Activated CD4-positive, CD25-positive, alpha-beta regulatory T cell treated with anti-CD3 and anti-CD28 coated beads, Interleukin-2, amount 50 U/mL, for 16 hours (primary cell): ENCODE measurements around the gene UROS.

Experiments used
- DNase-seq: peaks from one replicate; pipeline ENCODE4 v3.0.0-alpha.2; 2020; ENCODE audit warnings: low read depth, low spot score

UROS gene

DNA sequence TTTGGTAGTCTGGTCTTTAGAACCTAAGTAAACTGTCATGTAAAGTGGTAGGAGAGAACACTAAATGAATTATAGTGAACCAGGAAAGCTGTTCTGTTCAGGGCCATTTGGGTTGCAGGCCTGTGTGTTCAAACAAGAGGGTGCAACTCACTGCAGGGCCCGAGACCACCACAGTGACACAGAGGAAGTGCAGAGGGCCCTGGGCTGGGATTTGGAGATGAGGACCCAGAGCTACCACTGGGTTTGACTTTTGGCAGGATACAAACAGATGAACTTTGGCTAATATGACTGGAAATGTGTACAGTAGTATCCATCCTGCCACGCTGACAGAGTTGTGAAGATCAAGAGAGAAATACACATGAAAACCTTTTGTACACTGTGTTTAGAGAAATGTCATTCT, 57.2 kb downstream of the UROS start:
- DNase-seq, result no peak

DNA sequence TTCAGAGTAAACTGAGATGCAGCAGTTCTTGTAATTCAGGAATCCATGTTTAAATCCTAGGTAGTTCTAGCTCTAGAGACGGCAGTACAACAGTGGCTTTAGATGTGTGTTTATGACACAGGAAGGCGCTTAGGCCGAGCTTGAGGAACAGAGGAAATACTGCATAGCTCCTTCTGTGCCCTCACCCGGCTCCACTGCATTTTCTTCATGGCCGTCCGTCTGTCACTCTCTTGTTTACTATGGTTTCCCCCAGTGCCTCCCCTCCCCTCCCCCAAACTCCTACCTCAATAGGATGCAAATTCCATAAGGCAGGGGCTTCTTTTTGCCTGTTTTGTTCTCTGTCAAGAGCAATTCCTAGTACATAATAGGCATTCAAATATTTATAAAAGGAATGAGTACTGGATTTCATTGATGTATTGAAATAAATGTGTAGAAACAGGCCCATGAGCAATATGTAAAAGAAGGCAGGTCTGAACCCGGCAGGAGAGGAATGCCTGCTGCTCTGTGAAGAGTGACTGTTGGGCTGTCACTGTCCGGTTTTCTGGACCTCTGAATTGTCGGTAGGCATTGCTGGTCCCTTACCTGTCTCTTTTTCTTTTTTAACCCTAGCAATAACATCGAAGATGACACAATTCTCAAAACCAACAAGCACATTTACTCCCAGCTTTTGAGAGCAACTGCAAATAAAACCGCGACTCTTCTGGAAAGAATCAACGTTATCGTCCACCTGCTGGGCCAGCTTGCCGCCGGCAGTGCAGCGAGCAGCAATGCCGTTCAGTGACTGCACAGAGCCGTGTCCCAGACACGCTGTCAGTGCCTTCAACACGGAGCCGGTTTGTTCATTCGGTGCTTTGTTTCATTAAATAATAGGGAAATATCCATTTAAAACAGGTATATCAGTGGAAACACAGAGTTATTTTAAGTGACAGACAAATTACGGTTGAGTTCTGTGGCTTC, 60.1 kb downstream of the UROS start:
- no peak for DNase-seq

DNA sequence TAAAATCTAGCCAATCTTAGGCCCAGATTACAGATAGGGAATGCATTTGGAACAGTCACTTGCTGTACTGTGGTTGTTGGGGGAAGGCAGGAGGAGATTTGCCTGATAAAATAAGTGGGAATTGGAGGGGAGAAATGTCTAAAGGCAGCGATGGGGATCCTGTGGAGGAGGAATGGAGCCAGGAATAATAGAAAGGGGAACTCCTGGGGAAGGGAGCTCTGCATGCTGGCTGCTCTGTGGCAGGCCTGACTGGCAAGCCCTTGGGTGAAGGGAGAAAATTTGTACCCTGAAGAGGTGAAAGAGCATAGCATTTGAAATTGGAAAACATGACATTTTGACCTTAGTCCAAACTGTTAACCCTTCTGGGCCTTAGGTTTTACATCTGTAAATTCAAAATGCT, 61.1 kb downstream of the UROS start:
- DNase-seq, result no peak

DNA sequence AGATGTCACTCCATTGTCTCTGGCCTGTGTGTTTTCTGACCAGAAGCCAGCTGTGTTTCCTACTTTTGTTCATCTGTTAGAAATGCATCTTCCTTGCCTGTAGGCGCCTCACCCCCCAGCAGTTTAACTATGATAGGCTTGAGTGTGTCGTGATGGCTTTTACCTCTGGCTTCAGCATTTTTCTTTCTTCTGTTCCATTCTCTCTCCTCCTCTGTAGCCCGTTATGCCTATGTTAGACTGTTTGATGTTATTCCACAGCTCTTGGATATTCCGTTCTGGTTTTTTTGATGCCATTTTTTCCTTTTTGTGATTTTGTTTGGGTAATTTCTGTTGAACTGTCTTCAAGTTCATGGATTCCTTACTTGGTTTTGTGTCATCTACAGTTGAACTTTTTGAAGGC, 65.3 kb downstream of the UROS start:
- DNase-seq, result no peak

DNA sequence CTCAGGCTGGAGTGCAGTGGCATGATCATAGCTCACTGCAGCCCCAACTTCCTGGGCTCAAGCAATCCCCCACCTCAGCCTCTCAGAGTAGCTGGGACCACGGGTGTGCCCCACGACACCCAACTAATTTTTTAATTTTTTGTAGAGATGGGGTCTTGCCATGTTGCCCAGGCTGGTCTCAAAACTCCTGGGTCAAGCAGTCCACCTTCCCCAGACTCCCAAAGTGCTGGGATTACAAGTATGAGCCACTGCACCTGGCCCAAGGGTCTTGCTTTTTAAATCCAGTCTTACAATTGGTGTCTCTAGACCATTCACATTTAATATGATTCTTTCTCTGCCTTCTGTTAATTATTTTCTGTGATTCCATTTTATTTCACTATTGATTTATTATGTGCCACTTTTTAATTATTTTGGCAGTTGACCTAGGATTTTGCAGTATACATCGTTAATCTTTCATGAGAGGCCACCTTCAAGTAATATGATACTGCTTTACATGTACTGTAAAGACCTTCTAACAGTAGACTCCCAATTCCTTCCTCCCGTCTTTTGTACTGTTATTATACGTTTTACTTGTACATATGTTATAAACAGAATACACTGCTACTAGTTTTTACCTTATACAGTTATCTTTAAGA, 66.1 kb downstream of the UROS start:
- DNase-seq, result no peak

DNA sequence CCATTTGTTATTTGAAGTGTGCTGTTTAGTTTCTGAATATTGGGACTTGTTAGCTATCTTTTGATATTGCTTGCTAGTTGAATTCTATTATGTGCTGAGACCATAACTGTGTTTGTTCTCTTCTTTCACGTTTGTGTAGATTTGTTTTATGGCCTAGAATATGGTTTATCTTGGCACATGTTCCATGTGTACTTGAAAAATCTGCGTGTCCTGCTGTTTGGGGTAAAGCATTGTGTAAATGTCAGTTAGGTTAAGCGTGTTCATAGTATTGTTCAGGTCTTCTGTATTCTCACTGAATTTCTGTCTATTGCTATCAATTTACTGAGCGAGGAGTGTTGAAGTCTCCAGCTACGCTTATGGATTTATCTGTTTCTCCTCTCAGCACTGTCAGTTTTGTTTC, 66.9 kb downstream of the UROS start:
- DNase-seq, result no peak

DNA sequence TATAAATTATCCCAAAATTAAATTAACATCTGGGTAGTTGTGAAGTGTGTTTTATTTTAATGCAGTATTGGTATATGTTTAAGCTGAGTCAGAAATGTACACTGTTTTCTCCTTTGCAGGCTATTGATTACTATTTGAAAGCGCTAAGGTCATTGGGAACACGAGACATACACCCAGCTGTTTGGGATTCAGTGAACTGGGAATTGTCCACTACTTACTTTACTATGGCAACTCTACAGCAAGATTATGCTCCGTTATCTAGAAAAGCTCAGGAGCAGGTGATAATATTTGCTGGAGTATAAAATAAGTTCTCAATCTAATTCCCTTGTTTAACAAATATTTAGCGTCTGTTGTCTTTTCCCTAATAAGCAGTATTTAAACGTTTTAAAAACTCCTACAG, 75.6 kb downstream of the UROS start:
- no peak for DNase-seq

DNA sequence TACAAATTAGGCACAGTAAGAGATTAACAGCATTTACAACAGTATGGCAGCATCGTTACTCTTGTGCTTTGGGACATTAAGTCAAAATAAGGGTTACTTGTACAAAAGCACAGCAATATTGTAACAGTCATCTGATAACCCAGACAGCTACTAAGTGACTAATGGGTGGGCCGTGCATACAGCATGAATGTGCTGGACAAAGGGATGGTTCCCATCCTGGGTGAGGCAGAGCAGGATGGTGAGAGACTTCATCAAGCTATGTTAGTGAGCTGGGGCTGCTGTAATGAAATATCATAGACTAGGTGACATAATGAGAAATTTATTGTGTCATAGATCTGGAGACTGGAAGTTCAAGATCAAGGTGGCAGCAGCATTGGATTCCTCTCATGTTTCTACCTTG, 78.1 kb downstream of the UROS start:
- DNase-seq, result no peak

DNA sequence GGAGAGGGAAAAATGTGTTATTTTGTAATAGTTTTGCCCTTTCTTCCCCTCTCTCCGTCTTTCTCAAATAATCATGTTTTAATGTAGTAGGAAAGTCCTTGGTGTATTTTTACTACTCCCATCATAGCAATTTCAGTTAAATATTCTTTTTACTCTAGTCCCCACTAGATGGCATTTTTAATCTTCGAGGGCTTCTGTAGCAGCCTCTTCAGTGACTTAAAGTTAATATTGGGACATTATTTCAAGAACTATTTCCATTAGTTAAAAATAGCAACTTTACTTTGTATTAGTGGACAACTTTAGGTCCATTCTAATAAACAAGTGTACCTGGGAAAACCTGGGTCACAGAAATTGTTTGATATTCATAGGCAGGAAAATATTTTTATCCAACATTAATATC, 80.6 kb downstream of the UROS start:
- DNase-seq, result no peak

DNA sequence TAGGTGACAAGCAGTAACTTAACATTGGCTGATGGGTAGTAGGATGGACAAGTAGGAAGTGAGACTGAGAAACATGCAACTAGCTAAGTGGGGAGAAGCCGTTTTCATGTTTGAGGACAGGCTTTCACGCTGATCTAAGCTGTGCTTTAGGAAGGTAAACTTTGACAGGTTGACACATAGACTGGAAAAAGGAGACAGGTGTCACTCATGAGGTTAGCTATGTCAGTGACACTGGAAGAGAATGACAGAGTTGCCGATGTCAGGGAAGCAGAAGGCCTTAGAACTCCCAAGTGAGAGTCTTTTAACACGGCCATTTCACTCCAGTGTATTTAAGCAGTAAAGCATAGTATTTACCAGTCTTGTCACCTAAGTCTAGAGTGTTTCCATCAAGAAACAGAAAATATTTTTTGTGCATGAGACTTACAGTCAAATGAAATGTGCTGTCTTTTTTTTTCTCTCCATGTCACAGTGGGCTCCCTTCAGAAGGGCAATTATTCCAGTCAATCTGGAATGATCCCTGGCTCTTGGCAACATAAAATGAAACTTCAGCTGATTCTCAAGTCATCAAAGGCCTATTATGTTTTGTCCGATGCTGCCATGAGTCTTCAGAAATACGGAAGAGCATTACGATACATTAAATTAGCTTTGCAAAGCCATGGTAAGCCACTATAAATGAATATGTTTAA, 82.9 kb downstream of the UROS start:
- DNase-seq, result no peak
